LHCN-M2 (cell line): ENCODE measurements around the gene PPP1R10. TPM values are rescaled to one million over a fixed set of nuclear protein-coding genes. Genes with fewer than 3 reads are reported as not detected.

Experiments used
- DNase-seq: peaks from one replicate; pipeline ENCODE4 v3.0.0-alpha.2; 2012; ENCODE audit warnings: low read depth
- total RNA-seq: library from RNA; depleted of rRNA; stranded (reverse); fragments of >200 nt; gene quantifications from 2 replicates; pipeline ENCODE4 v1.2.3, GENCODE V29; 2014; rRNA removed

The PPP1R10 gene
- total RNA-seq, 1 experiment from 2014 or later, result 37.9 TPM

DNA sequence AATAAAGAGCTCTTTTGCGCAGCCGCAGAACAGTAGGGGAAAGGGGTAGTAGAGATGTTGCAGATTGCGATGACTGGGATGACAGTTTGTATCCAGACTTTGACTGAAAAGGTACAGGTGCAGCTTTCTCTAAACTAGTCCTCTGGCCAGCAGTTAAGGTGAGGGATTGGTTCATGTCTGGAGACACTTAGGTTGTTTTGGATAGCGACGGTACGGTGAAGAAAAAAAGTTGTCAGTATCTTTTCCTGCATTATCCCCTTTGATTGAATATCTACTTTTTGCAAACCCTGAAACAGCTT, 59.4 kb downstream of the PPP1R10 start:
- peak; percentile 55 for DNase-seq

DNA sequence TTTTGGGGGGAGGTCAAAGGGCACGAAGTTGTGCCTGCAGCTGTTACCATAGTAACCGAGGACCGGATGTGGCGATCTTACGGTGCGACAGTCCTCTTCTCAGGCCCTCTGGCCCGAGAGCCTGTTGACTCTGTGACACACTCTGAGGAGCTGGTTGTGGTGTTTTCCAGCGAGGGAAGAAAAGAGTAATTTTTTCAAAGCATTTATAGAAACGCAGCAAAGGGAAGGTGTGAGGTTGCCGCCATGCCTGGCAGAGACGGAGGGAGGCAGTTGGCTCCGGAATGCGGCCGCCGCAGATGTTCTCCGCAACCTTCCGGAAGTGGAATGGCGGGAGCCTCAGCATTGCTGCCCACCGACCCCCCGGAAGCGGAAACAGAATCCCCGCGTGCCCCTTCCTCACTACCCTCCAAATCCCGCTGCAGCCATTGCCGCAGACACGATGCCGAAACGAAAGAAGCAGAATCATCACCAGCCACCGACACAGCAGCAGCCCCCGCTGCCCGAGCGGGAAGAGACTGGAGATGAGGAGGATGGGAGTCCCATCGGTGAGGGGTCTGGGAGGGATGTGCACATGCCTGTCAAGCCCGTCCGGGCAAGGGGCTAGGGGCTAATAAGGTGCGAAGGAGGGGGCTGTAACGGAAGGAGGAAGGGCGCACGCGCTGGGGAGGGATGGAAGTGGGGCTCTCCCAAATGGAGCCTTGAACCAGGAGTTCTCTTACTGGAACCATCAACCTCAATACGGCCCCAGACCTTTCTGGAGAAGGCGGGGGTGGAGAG, 59.9 kb downstream of the PPP1R10 start, which contains the start of gene PRR3:
Gene PRR3 (plus strand): TSS at position 390 of the 777 bp plus-strand sequence. CDS start 50 bp downstream, at position 440.
- peak; percentile 92 for DNase-seq

DNA sequence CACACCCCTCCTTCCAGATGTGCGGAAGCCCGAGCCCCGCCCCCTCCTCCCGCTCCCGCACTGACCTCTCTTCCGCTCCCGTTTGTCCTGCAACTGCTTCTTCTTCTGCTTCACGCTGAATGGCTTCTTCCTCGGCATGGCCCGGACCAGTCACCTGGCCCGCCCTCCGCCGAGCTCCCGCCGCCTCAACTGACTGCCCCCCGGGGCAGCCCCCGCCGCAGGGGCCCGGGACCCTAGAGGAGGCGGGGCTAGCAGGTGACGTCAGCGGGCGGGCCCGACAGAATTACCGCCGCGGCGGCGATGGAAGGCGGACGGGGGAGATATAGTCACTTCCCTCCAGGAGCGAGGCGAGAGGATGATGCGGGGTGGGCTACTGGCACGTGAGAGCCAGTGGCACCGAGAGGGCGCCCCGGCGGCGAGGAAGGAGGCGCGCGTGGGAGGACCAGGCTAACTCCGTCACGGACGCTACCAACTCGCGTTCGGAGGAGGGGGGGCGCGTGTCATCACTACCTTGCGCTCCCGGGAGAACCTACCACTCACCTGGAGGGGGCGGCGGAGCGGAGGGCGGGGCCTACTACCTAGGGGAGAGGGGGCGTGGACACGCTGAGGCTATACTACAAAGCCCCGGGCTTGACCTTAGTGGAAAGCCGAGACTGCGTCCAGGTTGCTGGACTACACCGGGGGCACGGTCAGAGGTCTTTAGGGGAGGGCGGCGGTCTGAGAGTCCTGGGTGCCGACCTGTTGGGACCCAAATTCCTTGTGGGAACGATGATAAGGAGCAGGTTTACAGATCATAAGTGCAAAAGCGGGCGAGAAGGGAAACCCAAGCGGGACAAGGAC, 60.8 kb downstream of the PPP1R10 start, which contains the start of gene GNL1:
Gene GNL1 (minus strand): TSS at position 424 of the 840 bp plus-strand sequence. CDS start 286 bp downstream, at position 138.
- DNase-seq, result peak; percentile 83

DNA sequence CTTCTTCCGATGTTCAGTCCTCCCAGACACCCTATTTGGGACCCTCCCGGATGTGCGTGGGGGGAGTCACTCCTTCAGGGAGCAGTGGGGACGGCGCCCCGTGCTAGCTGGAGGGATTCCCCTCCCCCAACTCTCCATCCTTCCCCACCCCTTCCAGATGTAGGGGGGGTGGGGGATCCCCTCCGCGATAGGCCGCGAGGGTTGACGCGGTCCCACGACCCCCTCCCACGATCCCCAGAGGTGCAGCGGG, 61.3 kb downstream of the PPP1R10 start:
- no peak for DNase-seq

DNA sequence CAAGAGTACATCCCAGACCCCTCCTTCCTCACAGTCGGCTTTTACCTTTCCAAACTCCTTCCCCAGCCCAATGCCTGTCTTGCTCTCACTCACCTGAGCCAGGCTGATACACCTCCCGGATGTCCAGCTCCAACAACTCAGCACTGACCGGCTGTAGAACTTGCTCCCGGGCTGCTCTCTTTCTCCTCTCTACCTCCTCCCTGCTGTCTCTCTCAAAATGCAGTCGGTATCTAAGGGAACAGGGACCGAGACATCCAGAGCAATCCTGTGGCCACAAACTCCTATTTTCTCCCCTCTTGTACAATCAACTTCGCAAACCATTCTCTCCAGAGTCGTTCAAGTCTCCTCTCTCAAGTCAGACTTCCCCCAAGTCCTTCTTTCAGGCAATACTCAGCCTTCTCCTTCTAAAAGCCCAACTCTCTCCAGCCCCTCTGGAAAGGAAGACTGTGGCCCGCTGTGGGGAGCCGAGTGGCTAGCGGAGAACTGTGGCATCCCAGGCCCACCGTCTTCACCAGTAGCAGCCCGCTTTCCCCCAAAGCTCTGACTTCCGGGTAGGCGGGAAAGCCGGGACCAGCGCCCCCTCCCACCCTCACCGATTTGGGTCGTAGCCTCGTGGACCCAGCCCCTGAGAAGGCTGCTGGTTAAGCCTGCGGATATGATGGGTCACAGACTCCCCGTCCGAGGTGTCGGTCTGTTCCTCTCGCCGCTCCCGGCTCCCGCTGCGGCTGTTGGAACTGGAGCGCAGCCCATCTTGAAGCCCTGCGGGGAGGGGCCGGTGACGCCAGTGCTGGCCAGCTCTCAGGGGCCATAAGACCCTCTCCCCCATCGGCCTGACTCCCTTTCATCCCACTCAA, 61.9 kb downstream of the PPP1R10 start:
- DNase-seq, result peak; percentile 29

DNA sequence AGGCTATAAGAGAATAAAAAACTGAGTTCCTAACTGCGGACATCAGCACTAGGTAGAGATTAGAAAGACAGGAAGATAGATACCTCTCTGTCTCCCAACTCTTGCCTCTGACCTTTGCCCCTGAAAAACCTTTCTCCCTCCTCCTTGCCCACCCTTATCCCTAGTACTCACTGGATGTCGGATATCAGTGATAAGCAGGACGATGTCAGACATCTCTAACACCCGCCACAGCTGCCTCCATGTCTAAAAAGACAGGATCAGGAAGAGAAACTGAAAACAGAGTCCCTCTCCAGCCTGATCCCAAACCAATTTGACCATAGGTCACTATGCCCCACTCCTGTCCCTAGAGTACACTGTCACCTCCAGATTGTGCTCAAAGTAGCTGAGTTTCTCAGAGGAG, 62.6 kb downstream of the PPP1R10 start:
- no peak for DNase-seq

Other genes starting within 250 kb of the PPP1R10 start
- gene HLA-E, start 127.7 kb downstream of the PPP1R10 start, total RNA-seq, result 133 and 149 TPM in 2 replicates
- 51.1 TPM in 2 replicates for gene GNL1, start 60.8 kb downstream of the PPP1R10 start, total RNA-seq
- gene PRR3, start 59.9 kb downstream of the PPP1R10 start, total RNA-seq, result 9.6 and 13.7 TPM in 2 replicates
- 46.6 and 69.5 TPM in 2 replicates for gene ABCF1, start 45.8 kb downstream of the PPP1R10 start, total RNA-seq
- 56.5 and 67.9 TPM in 2 replicates for gene MRPS18B, start 597 bp upstream of the PPP1R10 start, total RNA-seq
- gene ATAT1, start 9.6 kb upstream of the PPP1R10 start, total RNA-seq, result 6.0 and 6.5 TPM in 2 replicates
- gene C6orf136, start 29.9 kb upstream of the PPP1R10 start, total RNA-seq, result 3.2 and 7.2 TPM in 2 replicates
- gene DHX16, start 55.8 kb upstream of the PPP1R10 start, total RNA-seq, result 36.1 and 40.0 TPM in 2 replicates
- gene PPP1R18, start 69.4 kb upstream of the PPP1R10 start, total RNA-seq, result 94.5 and 105 TPM in 2 replicates
- gene NRM, start 73.7 kb upstream of the PPP1R10 start, total RNA-seq, result 19.9 and 27.6 TPM in 2 replicates
- 12.4 and 16.3 TPM in 2 replicates for gene MDC1, start 100.0 kb upstream of the PPP1R10 start, total RNA-seq
- 1,379 and 1,474 TPM in 2 replicates for gene TUBB, start 103.1 kb upstream of the PPP1R10 start, total RNA-seq
- 207 and 208 TPM in 2 replicates for gene FLOT1, start 125.4 kb upstream of the PPP1R10 start, total RNA-seq
- gene IER3, start 127.3 kb upstream of the PPP1R10 start, total RNA-seq, result 51.0 and 65.9 TPM in 2 replicates